OCI-LY7 (cell line): ENCODE data around the gene PMS2.

ENCODE experiments used
- CTCF ChIP-seq: fragments of 200-600 bp; sonication (generic); conservative IDR thresholded peaks from 2 replicates; pipeline ENCODE4 v1.5.1; 2014; ENCODE audit warnings: mild to moderate bottlenecking, antibody characterized with exemption, low read length, moderate library complexity, mixed read lengths
- EZH2phosphoT487 ChIP-seq: fragments of 200-600 bp; sonication (generic); IDR thresholded peaks from 2 replicates; pipeline ENCODE4 v1.6.1; 2018; ENCODE audit warnings: low read depth, borderline replicate concordance, mild to moderate bottlenecking, mixed run types, antibody characterized with exemption, low read length, moderate library complexity, mixed read lengths

DNA sequence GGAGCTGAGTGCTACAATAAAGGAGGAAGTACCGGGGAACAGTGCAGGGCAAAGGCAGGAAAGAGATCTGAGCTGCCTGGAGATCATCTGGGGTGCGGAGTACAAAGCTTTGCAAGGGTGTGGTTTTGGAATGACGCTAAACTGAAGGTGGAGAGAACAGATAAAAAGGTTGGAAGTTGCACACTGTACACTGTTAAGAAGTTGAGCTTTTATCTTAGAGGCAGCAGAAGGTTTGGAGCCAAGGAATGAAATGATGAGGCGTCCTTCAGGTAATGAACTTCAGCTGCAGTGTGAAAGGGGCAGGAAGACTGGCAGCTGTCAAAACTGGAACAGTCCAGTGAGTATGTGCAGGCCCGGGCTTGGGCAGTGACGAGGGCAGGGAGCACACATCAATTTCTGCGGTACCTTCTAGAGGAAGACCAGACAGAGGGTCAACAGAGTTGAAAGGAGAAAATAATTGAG lies 15.2 kb upstream of the PMS2 start:
- no peak for TF ChIP-seq CTCF
- TF ChIP-seq EZH2phosphoT487, result no peak
